ENCODE data around the gene CMTR1.

The CMTR1 gene

GRCh38 chr6:37477656-37478435 is 44.8 kb downstream of the CMTR1 start:
- no peak for DNase-seq (ENCODE audit: low read depth)

DNA sequence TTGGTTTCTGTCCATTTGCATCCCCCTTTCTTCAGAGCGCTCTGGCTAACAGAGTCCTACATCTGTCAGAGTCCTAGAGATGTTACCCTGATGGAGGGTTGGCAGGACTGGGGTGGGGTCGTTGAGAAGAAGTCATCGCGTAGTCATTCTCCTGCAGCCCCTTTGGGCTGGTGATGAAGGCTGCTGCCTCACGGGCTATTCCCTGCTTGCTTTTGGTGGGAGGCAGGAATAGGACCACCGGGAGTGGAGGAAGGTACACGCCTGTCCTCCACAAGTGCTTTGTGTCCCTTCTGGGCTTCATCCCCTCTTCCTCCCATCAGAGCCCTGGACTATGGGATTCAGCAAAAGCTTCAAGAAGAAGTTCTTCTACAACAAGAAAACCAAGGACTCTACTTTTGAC is 45.8 kb downstream of the CMTR1 start:
- DNase-seq (ENCODE audit: low read depth) = no peak

DNA sequence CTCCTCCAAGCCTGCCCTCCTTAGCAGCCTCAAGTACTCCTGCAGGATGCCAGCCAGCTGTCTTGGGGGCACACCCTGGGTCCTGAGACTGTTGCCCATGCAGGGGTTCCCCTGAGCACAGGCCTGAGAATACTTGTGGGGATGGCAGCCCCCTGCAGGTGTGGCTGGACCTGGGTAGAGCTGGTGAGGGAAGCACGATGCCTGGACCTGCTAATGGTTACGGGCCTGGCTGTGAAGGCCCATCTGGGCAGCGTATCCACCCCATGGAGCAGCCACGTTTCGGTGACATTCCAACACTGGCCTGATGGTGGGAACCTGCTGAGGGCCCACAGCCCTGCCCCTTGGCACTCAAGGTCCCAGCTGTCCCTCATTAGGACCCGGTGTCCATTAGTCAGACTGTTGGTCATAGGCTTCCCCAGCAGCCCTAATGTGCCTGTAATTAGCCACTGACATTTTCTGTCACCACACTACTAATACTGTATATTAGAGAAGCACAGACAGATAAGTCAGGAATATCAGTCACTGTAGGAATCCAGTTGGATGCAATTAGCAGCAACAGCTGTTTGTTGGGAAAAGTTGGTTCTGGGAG is 46.3 kb downstream of the CMTR1 start:
- no peak for DNase-seq (ENCODE audit: low read depth)

DNA sequence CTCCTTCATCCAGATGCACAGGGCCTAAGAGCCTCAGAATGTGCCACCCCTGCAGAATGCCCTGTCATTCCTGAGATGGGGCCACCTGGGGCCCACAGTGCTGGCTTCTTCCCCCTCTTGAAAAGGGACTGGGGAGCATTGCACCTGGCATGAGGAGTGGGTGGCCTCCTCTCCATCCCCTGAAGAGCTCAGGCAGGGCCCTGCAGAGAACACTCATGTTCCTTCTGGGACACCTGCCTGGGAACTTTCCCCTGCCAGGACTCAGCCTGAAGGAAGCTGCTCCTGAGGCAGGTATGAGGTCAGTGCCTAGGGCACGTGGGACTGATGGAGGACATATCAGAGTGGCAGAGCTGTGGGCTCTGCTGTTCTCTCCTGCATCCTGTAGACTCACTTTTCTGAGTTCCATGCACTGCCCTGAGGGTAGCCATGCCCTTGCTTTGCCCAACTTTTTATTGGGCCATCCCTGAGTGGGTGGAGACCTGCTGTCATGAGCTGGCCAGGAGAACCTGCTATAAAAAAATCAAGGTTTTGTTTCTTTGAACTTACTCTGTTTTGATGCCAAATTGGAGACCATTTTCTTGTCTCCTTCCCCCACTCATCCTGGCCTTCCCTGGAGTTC is 47.2 kb downstream of the CMTR1 start:
- DNase-seq (ENCODE audit: low read depth) = no peak

GRCh38 chr6:37480951-37481534 is 48.0 kb downstream of the CMTR1 start:
- DNase-seq (ENCODE audit: low read depth) = no peak

- DNase-seq (ENCODE audit: low read depth) = no peak
These were observed 48.9 kb downstream of the CMTR1 start for GRCh38 chr6:37481711-37482605.

DNA sequence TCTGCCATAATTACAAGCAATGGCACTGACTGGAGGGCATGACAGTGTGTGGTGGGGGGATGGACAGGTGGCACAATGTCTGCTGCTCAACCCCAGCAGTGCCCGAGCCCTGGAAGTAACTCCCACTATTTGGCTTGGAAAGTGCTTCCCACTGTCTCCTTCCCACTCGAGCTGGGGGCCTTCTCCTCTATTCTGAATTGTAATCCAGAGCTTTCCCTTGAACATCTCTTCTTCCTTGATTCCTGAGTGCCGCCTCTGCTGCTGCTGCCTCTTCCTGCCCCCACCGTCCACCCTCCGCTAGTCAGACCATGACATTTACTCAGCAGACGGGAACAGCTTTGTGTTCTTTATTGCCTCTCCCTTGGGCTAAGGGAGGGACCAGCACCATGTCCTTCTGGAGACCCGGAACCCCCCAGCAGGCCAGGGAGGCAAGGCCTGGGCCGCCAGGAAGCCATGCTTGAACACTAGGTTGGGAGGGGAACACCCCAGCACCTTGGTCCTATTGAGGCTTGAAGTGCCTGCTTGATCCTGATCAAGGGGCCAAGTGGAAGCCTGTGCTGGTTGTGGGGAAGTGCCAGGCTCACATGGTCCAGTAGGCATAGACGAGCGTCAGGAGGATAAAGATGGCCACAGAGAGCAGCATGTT is 49.7 kb downstream of the CMTR1 start:
- DNase-seq (ENCODE audit: low read depth) = no peak

DNA sequence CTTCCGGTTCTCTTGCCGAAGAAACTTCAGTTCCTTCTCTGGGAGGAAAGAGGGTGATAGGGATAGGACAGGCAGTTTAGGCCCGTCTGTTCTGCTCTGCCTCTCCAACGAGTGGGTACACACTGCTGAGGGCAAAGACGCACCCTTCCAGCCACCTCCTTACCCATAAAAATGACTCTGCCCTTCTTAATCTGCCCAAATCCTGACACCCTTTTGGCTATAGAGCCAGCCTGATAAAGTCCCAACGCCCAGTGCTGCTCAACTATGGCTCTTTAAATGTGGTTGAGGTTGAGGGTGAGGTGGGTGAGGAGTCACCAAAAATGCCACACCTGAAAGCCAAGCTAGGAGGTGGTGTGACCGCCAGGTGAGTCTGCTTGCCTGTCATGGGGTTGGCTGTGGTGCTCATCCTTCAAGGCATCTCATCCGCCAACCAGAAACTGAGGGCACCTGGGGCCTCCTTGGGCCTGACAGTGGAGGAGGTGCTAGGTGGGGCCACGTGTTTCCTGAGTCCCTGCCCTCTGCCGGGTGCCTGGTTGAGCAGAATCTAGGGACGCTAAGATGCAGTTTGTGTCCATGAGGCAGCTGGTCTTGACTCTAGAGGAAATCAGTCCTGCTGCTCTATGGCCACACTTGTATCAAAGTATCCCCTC is 50.4 kb downstream of the CMTR1 start:
- no peak for DNase-seq (ENCODE audit: low read depth)

GRCh38 chr6:37483917-37484785 is 51.1 kb downstream of the CMTR1 start:
- DNase-seq (ENCODE audit: low read depth) = peak; percentile 65

- DNase-seq (ENCODE audit: low read depth) = no peak
These were observed 51.8 kb downstream of the CMTR1 start for GRCh38 chr6:37484786-37485170.

DNA sequence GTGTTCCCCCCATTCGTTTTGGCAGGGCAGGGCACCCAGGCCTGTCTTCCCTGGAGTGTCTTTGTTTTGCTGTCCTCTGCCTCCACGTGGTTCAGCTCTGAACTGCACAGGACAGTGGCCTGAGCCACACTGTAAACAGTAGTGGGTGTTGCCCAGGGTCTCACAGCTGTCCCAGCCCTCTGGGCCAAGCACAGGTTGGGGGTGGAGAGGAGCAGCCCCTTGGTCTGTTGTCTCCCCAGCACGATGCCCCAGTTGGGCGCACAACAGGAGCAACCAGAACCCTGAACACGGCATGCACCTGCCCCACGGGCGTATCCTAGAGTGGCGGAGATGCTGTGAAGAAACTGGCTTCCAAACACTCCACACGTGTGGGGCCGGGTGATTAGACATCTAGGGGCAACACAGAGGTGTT is 52.3 kb downstream of the CMTR1 start:
- DNase-seq (ENCODE audit: low read depth) = no peak

GRCh38 chr6:37486121-37486839 is 53.3 kb downstream of the CMTR1 start:
- no peak for DNase-seq (ENCODE audit: low read depth)

GRCh38 chr6:37487591-37488380 is 54.8 kb downstream of the CMTR1 start:
- no peak for DNase-seq (ENCODE audit: low read depth)

DNA sequence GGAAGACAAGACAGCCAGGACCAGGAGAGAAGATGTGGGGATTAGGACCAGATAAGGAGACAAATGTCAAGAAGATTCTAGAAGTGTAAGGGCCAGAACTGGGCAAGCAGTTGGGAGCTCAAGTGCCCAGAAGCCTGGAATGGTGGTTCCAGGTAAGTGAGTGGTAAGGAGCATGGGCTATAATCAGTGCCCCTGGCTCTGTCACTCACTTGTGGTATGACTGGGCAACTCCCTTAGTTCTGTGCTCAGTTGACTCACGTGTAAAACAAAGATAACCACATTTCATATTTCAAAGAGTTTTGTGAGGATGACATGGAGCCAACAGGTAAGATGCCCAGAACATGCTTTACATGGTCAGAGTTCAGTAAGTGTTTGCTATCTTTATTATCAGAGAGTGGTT is 55.5 kb downstream of the CMTR1 start:
- no peak for DNase-seq (ENCODE audit: low read depth)

GRCh38 chr6:37489697-37490336 is 56.8 kb downstream of the CMTR1 start:
- no peak for DNase-seq (ENCODE audit: low read depth)

GRCh38 chr6:37490536-37491170 is 57.6 kb downstream of the CMTR1 start:
- no peak for DNase-seq (ENCODE audit: low read depth)

- no peak for DNase-seq (ENCODE audit: low read depth)
These were observed 58.3 kb downstream of the CMTR1 start for GRCh38 chr6:37491171-37491829.
